ENCODE results near the gene RBFOX1. TPM values are rescaled to one million over a fixed set of nuclear protein-coding genes. Genes with fewer than 3 reads are reported as not detected.

The RBFOX1 gene
- total RNA-seq, 1 donor from 2014 or later, result 0.84 TPM

- Histone ChIP-seq H3K4me1 (ENCODE audit: insufficient read depth, low read length) (no peaks in the 10 kb centered on the region), H3K4me3 (ENCODE audit: insufficient read depth, low read depth, low read length) (no peak overlapping the region), H3K4me2 (ENCODE audit: low read length) (no peak overlapping the region), H4K20me1 (ENCODE audit: insufficient read depth, low read length) (no peaks in the 10 kb centered on the region), H2AFZ (ENCODE audit: low read depth, low read length) (no peak overlapping the region), H3K27ac (ENCODE audit: low read depth, low read length) (no peak overlapping the region), H3K36me3 (ENCODE audit: insufficient read depth, low read length) (no peaks in the 10 kb centered on the region), H3K9ac (ENCODE audit: low read length) (no peak overlapping the region), H3K27me3 (ENCODE audit: insufficient read depth, low read length) (no peaks in the 10 kb centered on the region), H3K9me3 (ENCODE audit: insufficient read depth, low read depth, low read length) (peaks cover 6% of the 10 kb centered on the region), H3K79me2 (ENCODE audit: insufficient read depth, low read length) (no peaks in the 10 kb centered on the region)
- no peak for DNase-seq (ENCODE audit: low read depth)
- TF ChIP-seq EZH2 (IDR thresholded peaks at IDR 0.05; ENCODE audit: insufficient read depth, low read length) (no peak), CTCF (IDR thresholded peaks at IDR 0.05; ENCODE audit: insufficient read depth, low read depth, low read length) (no peak)
- no peak for FAIRE-seq
- H3K27me3 Mint-ChIP-seq (ENCODE audit: low read depth, unreplicated experiment), result peaks cover 4% of the 10 kb centered on the region
- no peak overlapping the region for H3K27ac Mint-ChIP-seq (ENCODE audit: unreplicated experiment)
- H3K9me3 Mint-ChIP-seq (ENCODE audit: unreplicated experiment), result no peaks in the 10 kb centered on the region
- peaks cover 2% of the 10 kb centered on the region for H3K4me1 Mint-ChIP-seq (ENCODE audit: low read depth, unreplicated experiment)
- no peaks in the 10 kb centered on the region for H3K36me3 Mint-ChIP-seq (ENCODE audit: low read depth, unreplicated experiment)
- no peak overlapping the region for H3K4me3 Mint-ChIP-seq (ENCODE audit: unreplicated experiment)
Observed at GRCh38 chr16:7521834-7522233, 189.2 kb downstream of the RBFOX1 start.

- H3K36me3 Mint-ChIP-seq (ENCODE audit: low read depth, unreplicated experiment), result no peaks in the 10 kb centered on the region
Observed at GRCh38 chr16:7524419-7524818, 191.8 kb downstream of the RBFOX1 start.

More at GRCh38 chr16:7524419-7524818, 191.8 kb downstream of the RBFOX1 start:
- Histone ChIP-seq H3K27me3 (ENCODE audit: insufficient read depth, low read length) (no peaks in the 10 kb centered on the region), H3K79me2 (ENCODE audit: insufficient read depth, low read length) (no peaks in the 10 kb centered on the region), H3K9me3 (ENCODE audit: insufficient read depth, low read depth, low read length) (peaks cover 6% of the 10 kb centered on the region), H4K20me1 (ENCODE audit: insufficient read depth, low read length) (no peaks in the 10 kb centered on the region), H3K4me2 (ENCODE audit: low read length) (no peak overlapping the region), H3K36me3 (ENCODE audit: insufficient read depth, low read length) (no peaks in the 10 kb centered on the region), H2AFZ (ENCODE audit: low read depth, low read length) (no peak overlapping the region), H3K9ac (ENCODE audit: low read length) (no peak overlapping the region), H3K4me1 (ENCODE audit: insufficient read depth, low read length) (no peaks in the 10 kb centered on the region), H3K27ac (ENCODE audit: low read depth, low read length) (no peak overlapping the region), H3K4me3 (ENCODE audit: insufficient read depth, low read depth, low read length) (no peak overlapping the region)
- no peak for TF ChIP-seq EZH2 (IDR thresholded peaks at IDR 0.05; ENCODE audit: insufficient read depth, low read length)
- TF ChIP-seq CTCF (IDR thresholded peaks at IDR 0.05; ENCODE audit: insufficient read depth, low read depth, low read length), result no peak
- FAIRE-seq (no peak), DNase-seq (ENCODE audit: low read depth) (no peak)
- no peaks in the 10 kb centered on the region for H3K9me3 Mint-ChIP-seq (ENCODE audit: unreplicated experiment)
- peaks cover 4% of the 10 kb centered on the region for H3K27me3 Mint-ChIP-seq (ENCODE audit: low read depth, unreplicated experiment)
- H3K4me1 Mint-ChIP-seq (ENCODE audit: low read depth, unreplicated experiment), result peaks cover 4% of the 10 kb centered on the region
- no peak overlapping the region for H3K27ac Mint-ChIP-seq (ENCODE audit: unreplicated experiment)
- H3K4me3 Mint-ChIP-seq (ENCODE audit: unreplicated experiment), result no peak overlapping the region
